SH-SY5Y (cell line): ENCODE results near the gene HS6ST2.

Experiments
- GATA2 ChIP-seq: IDR thresholded peaks from 2 replicates; pipeline ENCODE4 v1.6.1; 2011; ENCODE audit warnings: mild to moderate bottlenecking, low read depth, low read length
- GATA3 ChIP-seq: IDR thresholded peaks from 2 replicates; pipeline ENCODE4 v1.6.1; 2011; ENCODE audit warnings: low read depth, mild to moderate bottlenecking, low read length, moderate library complexity

GRCh38 chrX:132999209-132999608 lies 40.8 kb upstream of the HS6ST2 start:
- TF ChIP-seq GATA3: no peak
- no peak for TF ChIP-seq GATA2
